ENCODE results near the gene GLP2R. TPM values are rescaled to one million over a fixed set of nuclear protein-coding genes. Genes with fewer than 3 reads are reported as not detected.
A peak's percentile ranks its signal among the peaks of the same experiment; 100 is the strongest.
"Not testable (repeated sequence)": the region's sequence is repeated elsewhere in the genome, so short reads cannot be mapped to it uniquely, and the experiment has no call there.

Gene GLP2R
- total RNA-seq: 0.92 TPM

- DNase-seq: peak; percentile 34
These were observed at the start of gene GLP2R for GRCh38 chr17:9825641-9826150. TSS of gene GLP2R (plus strand) at chr17:9825924. CDS start at chr17:9826064, 140 bp downstream.

- no peak for DNase-seq
These were observed 48.8 kb upstream of the GLP2R start for GRCh38 chr17:9776911-9777310.

- DNase-seq: no peak
These were observed 45.2 kb upstream of the GLP2R start for GRCh38 chr17:9780552-9780951.

GRCh38 chr17:9783050-9783449 lies 42.7 kb upstream of the GLP2R start:
- no peak for DNase-seq

GRCh38 chr17:9783465-9783864 lies 42.3 kb upstream of the GLP2R start:
- not testable (repeated sequence) for DNase-seq

- DNase-seq: no peak
These were observed 41.2 kb upstream of the GLP2R start for GRCh38 chr17:9784544-9784943.

GRCh38 chr17:9788601-9789000 lies 37.1 kb upstream of the GLP2R start:
- DNase-seq: peak; percentile 66

GRCh38 chr17:9790316-9790715 lies 35.4 kb upstream of the GLP2R start:
- DNase-seq: no peak

GRCh38 chr17:9790889-9791876 lies 34.5 kb upstream of the GLP2R start, which contains the start of gene DHRS7C:
TSS of gene DHRS7C (minus strand) at chr17:9791592. CDS start at chr17:9791284, 308 bp downstream.
- DNase-seq: peak; percentile 91

- DNase-seq: no peak
These were observed 33.4 kb upstream of the GLP2R start for GRCh38 chr17:9792181-9792840.

GRCh38 chr17:9798008-9798407 lies 27.7 kb upstream of the GLP2R start:
- no peak for DNase-seq

GRCh38 chr17:9798724-9799123 lies 27.0 kb upstream of the GLP2R start:
- DNase-seq: no peak

- DNase-seq: no peak
These were observed 24.2 kb upstream of the GLP2R start for GRCh38 chr17:9801505-9801904.

- DNase-seq: no peak
These were observed 23.4 kb upstream of the GLP2R start for GRCh38 chr17:9802294-9802693.

- no peak for DNase-seq
These were observed 23.0 kb upstream of the GLP2R start for GRCh38 chr17:9802697-9803096.

- no peak for DNase-seq
These were observed 20.0 kb upstream of the GLP2R start for GRCh38 chr17:9805769-9806168.

- no peak for DNase-seq
These were observed 19.0 kb upstream of the GLP2R start for GRCh38 chr17:9806699-9807098.

GRCh38 chr17:9809409-9809808 lies 16.3 kb upstream of the GLP2R start:
- no peak for DNase-seq

- no peak for DNase-seq
These were observed 15.4 kb upstream of the GLP2R start for GRCh38 chr17:9810100-9810949.

- no peak for DNase-seq
These were observed 14.6 kb upstream of the GLP2R start for GRCh38 chr17:9811086-9811485.

GRCh38 chr17:9811537-9811936 lies 14.2 kb upstream of the GLP2R start:
- no peak for DNase-seq

GRCh38 chr17:9813166-9813565 lies 12.6 kb upstream of the GLP2R start:
- DNase-seq: no peak
